Large intestine (tissue), 3 donors: Measurements from ENCODE around the gene GC. TPM values are rescaled to one million over a fixed set of nuclear protein-coding genes. Genes with fewer than 3 reads are reported as not detected.
"Not testable (repeated sequence)": the region's sequence is repeated elsewhere in the genome, so short reads cannot be mapped to it uniquely, and the experiment has no call there.

Experiments
- DNase-seq, 2 donors: peaks; one replicate each; pipeline versions ENCODE4 v3.0.0 to v3.0.0-alpha.2; 2013
- H3K27ac ChIP-seq: one replicate; pipeline ENCODE4 v1.5.1; 2013; ENCODE audit warnings: low read length
- H3K27me3 ChIP-seq: 2 replicates; pipeline ENCODE4 v1.6.1; 2013; ENCODE audit warnings: low read length; ENCODE audit not compliant: control insufficient read depth, insufficient read depth
- H3K36me3 ChIP-seq: 2 replicates; pipeline ENCODE4 v1.6.1; 2013; ENCODE audit warnings: low read length; ENCODE audit not compliant: control insufficient read depth, insufficient read depth
- H3K4me1 ChIP-seq: one replicate; pipeline ENCODE4 v1.6.1; 2013; ENCODE audit warnings: low read length; ENCODE audit not compliant: control insufficient read depth, insufficient read depth
- H3K4me3 ChIP-seq: one replicate; pipeline ENCODE4 v1.5.1; 2013; ENCODE audit warnings: low read length
- H3K9me3 ChIP-seq: one replicate; pipeline ENCODE4 v1.6.1; 2013; ENCODE audit warnings: mild to moderate bottlenecking, low read depth, low read length, moderate library complexity; ENCODE audit not compliant: control insufficient read depth
- WGBS: methylation state at CpG from one replicate; pipeline ENCODE4 v1.1.5; 2013; ENCODE audit warnings: low lambda C conversion rate; ENCODE audit not compliant: insufficient coverage; 5-methylcytosine and 5-hydroxymethylcytosine counted together
- polyA plus RNA-seq: library from polyadenylated mRNA; unstranded; fragments of 120-200 nt; gene quantifications from one replicate; pipeline ENCODE4 v1.2.1, GENCODE V29; 2013

The GC gene
- polyA plus RNA-seq, 1 donor: 50.6 TPM

DNA sequence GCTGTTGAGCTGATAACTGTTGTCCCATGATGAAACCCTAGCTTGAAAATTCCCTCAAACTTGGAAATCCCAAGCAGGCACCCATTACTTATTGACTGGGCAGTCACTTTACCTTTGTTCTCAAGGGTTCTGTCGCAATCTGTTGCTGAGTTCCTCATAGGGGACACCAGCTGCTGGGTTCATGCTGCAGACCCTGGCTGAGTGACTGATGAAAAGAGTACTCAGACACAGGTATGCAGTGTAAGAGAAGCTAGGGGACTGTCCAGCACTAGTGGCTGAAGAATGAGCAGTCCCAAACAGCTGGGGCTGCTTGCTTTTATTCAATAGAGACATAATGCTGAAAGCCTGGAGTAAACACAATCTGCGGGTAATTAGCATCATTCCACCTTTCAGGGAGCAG is 21.4 kb upstream of the GC start:
- H3K36me3 ChIP-seq, H3K4me3 ChIP-seq, H3K27me3 ChIP-seq, H3K27ac ChIP-seq, H3K4me1 ChIP-seq, H3K9me3 ChIP-seq: not testable (repeated sequence)
- DNase-seq: peak; percentile 14 to 45
- WGBS: no CpG with 5 or more reads among the region's 2 CpGs

DNA sequence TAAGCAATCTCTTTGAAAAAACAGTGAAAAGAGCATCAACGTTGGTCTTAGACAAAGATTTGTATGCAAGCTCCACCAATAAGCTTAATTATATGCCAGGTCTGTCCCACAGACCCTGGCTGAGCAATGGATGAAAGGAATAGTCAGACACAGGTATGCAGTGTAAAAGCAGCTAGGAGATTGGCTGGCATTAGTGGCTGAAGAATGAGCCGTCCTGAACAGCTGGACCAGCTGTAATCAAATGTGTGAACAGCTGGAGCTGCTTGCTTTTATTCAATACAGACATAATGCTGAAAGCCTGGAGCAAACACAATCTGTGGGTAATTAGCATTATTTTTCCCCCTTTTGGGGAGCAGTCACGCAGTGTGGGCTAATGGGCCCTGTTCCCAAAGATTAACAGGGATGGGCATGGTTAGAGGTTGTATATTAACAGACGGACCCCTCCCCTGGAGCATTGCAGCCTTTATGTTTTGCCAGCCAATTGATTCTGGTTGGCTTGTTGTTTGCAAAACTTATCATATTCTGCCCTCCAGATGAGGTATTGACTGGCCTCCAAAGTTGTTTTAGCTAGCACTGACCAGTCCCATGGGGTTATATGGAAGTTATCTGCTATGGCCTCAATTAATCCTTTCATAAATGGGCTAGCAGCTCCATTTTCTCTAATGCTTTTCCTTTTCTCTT is 20.3 kb upstream of the GC start:
- H3K4me3 ChIP-seq, H3K36me3 ChIP-seq, H3K9me3 ChIP-seq, H3K4me1 ChIP-seq, DNase-seq, H3K27ac ChIP-seq, H3K27me3 ChIP-seq: not testable (repeated sequence)
- 60% methylated on average over 1 of the region's 4 CpGs for WGBS

DNA sequence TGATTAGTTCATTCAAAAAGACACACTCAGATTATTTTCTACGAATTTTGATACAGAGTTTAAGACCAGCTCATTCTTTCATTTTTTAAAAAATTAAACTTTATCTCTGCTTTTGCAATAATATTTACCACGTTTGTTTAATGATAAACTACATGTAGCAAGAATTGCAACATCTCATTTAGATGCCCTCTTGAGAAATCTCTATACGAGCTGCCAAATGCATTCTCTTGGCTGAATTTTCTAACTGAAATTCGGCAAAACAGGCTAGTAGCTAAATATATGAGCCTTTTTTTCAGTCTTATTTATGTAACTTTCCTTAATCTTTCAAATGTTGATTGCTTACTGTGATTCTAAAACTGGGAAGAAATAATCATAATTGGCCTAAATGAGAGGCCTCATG is 2.1 kb upstream of the GC start:
- no peaks in the 10 kb centered on the region for H3K27me3 ChIP-seq
- 80% methylated on average over 4 of the region's 4 CpGs for WGBS
- DNase-seq: no peak
- H3K27ac ChIP-seq: no peak overlapping the region
- H3K36me3 ChIP-seq: no peaks in the 10 kb centered on the region
- peaks cover 2% of the 10 kb centered on the region for H3K4me1 ChIP-seq
- no peaks in the 10 kb centered on the region for H3K9me3 ChIP-seq
- no peak overlapping the region for H3K4me3 ChIP-seq

DNA sequence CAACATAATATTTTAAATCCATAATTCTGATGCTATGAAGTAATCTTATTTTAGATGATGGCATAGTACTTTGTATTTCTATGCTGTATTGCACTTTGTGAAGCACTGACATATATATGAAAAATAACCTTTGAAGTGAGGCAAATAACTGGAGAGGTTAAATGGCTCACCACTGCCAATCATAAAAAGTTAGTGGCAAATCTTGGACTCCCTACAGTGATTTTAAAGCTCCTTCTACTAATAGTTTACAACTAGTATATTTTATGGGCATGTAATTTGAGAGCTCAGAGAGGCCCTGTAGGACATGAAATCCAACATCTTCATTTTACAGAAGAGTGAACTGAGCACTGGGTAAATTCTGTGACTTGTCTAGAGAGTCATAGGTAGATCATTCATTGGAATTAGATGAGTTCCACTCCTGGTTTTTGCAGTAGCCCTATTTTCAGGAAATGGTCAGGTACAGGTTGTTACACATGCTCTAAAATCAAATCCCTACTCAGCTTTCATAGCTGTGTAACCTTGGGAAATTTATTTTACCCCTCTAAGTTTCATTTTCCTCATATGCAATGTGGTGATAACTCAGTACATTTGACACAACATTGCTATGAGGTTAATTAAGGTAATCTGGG is 804 bp upstream of the GC start:
- Histone ChIP-seq H3K9me3 (no peaks in the 10 kb centered on the region), H3K27me3 (no peaks in the 10 kb centered on the region)

DNA sequence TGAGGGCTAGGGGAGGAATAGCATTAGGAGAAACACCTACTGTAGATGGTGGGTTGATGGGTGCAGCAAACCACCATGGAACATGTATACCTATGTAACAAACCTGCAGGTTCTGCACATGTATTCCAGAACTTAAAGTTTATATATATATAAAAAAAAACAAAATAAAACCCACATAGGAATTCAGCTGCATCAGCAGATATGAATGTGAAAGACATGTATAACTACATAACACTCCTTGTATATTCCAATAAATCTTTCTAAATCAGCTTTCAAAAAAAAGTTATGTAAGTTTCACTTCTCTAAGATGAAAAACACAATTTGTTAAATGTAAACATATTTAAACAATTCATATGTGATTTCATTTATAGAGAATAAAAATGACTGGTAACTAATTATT is 6.0 kb downstream of the GC start:
- Histone ChIP-seq H3K4me1 (peaks cover 2% of the 10 kb centered on the region), H3K36me3 (no peaks in the 10 kb centered on the region), H3K4me3 (no peak overlapping the region), H3K27ac (no peak overlapping the region), H3K27me3 (peaks cover 3% of the 10 kb centered on the region), H3K9me3 (no peaks in the 10 kb centered on the region)
- DNase-seq: no peak

More for the DNA sequence above, 804 bp upstream of the GC start:
- peaks cover 2% of the 10 kb centered on the region for H3K4me1 ChIP-seq
- no peak overlapping the region for H3K4me3 ChIP-seq
- H3K36me3 ChIP-seq: no peaks in the 10 kb centered on the region
- no peak for DNase-seq
- H3K27ac ChIP-seq: no peak overlapping the region

DNA sequence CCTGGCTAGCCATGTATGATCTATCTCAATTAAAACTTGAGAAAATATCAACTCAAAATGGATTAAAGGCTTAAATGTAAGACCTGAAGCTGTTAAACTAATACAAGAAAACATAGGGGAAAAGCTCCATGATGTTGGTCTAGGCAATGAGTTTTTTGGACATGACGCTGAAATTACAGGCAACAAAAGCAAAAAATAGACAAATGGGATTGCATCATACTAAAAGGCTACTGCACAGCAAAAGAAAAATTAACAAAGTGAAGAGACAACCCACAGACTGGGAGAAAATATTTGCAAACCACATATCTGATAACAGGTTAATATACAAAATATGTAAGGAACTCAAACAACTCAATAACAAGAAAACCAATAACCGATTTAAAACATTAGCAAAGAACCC is 8.4 kb downstream of the GC start:
- Histone ChIP-seq H3K4me1 (peaks cover 5% of the 10 kb centered on the region), H3K27me3 (peaks cover 3% of the 10 kb centered on the region), H3K4me3 (no peak overlapping the region), H3K9me3 (no peaks in the 10 kb centered on the region), H3K36me3 (no peaks in the 10 kb centered on the region), H3K27ac (no peak overlapping the region)
- no peak for DNase-seq
- WGBS: 90% methylated on average over 2 of the region's 2 CpGs

DNA sequence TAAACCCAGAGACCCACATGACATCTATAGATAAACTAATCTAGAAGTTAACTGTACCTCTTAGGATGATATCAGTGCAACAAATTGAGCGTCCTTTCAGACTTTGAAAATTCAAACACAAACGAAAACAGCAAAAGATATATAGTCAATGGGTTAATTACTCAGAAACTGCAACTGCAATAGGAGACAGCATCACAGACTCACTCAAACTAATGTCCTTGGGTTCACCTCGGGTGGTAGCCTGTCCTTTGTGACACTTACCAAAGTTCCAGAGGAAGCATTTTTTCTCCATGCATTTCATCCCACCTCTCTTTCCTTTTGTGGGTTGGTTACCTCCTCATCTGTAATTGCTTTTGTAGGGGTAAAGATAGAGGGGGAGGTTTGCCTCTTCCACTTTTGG is 9.7 kb downstream of the GC start:
- 67% methylated on average over 1 of the region's 3 CpGs for WGBS

DNA sequence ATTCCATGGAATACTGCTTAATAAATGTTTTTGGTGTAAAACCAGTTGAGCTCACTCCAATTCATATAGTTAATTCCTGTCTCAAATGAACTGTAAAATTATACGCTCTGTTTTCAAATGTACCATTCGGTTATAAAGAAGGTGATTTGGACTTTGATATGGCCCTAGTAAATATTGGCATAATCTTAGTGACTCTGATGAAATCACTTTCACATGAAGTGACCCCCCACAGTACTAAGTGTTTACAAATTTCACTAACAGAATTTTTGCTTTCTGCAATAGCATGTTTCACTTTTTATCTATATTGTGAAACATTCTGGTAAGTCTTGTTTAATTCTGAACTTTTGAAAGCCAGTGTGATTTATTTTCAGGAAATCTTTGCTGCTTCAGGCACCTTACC is 10.9 kb downstream of the GC start:
- H3K9me3 ChIP-seq: no peaks in the 10 kb centered on the region
- WGBS: no CpG with 5 or more reads among the region's 2 CpGs
- peaks cover 3% of the 10 kb centered on the region for H3K27me3 ChIP-seq
- DNase-seq: peak in 1 of 2 donors; percentile 13
- H3K4me3 ChIP-seq: no peak overlapping the region
- H3K4me1 ChIP-seq: peaks cover 5% of the 10 kb centered on the region
- H3K27ac ChIP-seq: no peak overlapping the region
- no peaks in the 10 kb centered on the region for H3K36me3 ChIP-seq

More for the DNA sequence above, 9.7 kb downstream of the GC start:
- no peaks in the 10 kb centered on the region for H3K36me3 ChIP-seq
- peaks cover 3% of the 10 kb centered on the region for H3K27me3 ChIP-seq
- no peak overlapping the region for H3K4me3 ChIP-seq
- DNase-seq: no peak
- no peaks in the 10 kb centered on the region for H3K9me3 ChIP-seq
- no peak overlapping the region for H3K27ac ChIP-seq
- H3K4me1 ChIP-seq: peaks cover 5% of the 10 kb centered on the region

DNA sequence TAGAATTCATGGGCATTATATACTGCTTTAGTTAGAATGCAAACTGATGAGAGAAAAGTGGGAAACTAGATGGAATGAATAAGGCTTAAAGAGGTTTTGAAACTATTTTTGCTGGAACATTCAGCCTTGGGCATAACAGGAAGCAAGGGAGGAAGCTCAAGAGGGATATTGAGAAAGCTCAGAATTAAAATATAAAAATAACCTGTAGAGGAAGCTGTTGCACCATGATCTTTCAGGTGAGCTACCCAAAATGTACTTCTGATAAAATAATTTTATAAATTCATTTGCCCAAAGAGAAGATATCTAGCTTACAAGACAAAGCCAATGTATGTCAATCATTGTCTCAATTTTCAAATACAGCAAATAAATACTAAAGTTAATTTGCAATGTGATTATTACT is 11.3 kb downstream of the GC start:
- no peak overlapping the region for H3K4me3 ChIP-seq
- no peak overlapping the region for H3K27ac ChIP-seq
- DNase-seq: no peak

DNA sequence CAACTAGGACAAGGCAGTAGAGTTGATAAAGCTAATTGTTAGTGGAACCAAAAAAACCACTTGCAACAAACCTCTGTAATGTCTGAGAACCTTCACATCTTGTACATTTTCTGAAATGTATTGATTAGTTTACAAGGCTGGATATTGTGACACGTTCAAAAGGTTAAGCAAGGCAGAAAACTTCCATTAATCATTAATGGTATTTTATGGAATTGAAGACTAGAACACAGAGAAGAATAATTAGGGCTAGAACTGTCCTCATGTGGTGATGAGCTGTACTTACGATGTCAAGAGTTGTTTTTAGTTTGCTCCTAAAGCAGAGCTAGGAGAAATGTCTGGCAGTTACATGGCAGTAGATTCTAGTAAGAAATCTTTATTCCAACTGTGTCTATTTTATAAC is 12.3 kb downstream of the GC start:
- WGBS: 33% methylated on average over 1 of the region's 2 CpGs
- peaks cover 5% of the 10 kb centered on the region for H3K4me1 ChIP-seq
- H3K27ac ChIP-seq: no peak overlapping the region
- peaks cover 3% of the 10 kb centered on the region for H3K27me3 ChIP-seq
- no peak for DNase-seq
- H3K36me3 ChIP-seq: no peaks in the 10 kb centered on the region
- no peaks in the 10 kb centered on the region for H3K9me3 ChIP-seq
- H3K4me3 ChIP-seq: no peak overlapping the region

More for the DNA sequence above, 11.3 kb downstream of the GC start:
- Histone ChIP-seq H3K4me1 (peaks cover 5% of the 10 kb centered on the region), H3K9me3 (no peaks in the 10 kb centered on the region), H3K27me3 (peaks cover 3% of the 10 kb centered on the region), H3K36me3 (no peaks in the 10 kb centered on the region)

DNA sequence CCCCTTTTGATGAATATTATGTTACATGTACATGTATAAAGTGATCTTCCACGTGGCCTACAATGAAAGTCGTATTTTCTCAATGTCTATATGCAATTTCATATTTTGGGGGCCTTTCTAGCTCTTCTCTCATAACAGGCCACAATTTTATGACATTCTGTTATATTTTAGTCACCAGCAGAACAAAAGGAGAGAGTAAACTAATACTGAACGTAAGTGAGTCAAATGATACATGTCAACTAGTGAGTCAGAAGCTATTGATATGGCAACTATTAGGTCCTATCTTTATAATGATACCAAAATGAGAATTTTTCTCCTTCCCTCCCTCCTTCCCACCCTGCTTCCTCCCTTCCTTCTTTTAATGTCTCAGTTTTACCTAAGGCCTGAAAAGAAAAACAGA is 14.4 kb downstream of the GC start:
- Histone ChIP-seq H3K4me1 (peaks cover 5% of the 10 kb centered on the region), H3K27ac (no peak overlapping the region), H3K4me3 (no peak overlapping the region), H3K36me3 (no peaks in the 10 kb centered on the region), H3K9me3 (no peaks in the 10 kb centered on the region), H3K27me3 (peaks cover 3% of the 10 kb centered on the region)
- DNase-seq: no peak
- WGBS: 84% methylated on average over 2 of the region's 3 CpGs
